ENCODE measurements around the gene ZNF697. TPM values are rescaled to one million over a fixed set of nuclear protein-coding genes. Genes with fewer than 3 reads are reported as not detected.
"Not testable (repeated sequence)": the region's sequence is repeated elsewhere in the genome, so short reads cannot be mapped to it uniquely, and the experiment has no call there.

Gene ZNF697
- total RNA-seq, result 8.8 TPM
- long read RNA-seq, result 0 reads

- ATAC-seq (peak; percentile 97), DNase-seq (ENCODE audit: missing footprints) (peak; percentile 98)
- intact Hi-C loops (cut with DNase I), result loop anchor here (1.0 to 5.0 kb wide), 2 partner anchors 17 to 36 kb away; no protein-coding TSS in a partner anchor
These were observed at the start of gene ZNF697 for GRCh38 chr1:119647734-119648619. Gene ZNF697 (minus strand): TSS chr1:119648266. CDS start chr1:119626100, 22,166 bp downstream.

GRCh38 chr1:119697598-119697997, 49.5 kb upstream of the ZNF697 start:
- no peak for ATAC-seq
- intact Hi-C loops (cut with DNase I), result no loop called here
- no peak for DNase-seq (ENCODE audit: missing footprints)

GRCh38 chr1:119696863-119697262, 48.8 kb upstream of the ZNF697 start:
- ATAC-seq; intact Hi-C loops (cut with DNase I): not testable (repeated sequence)

GRCh38 chr1:119689511-119689910, 41.4 kb upstream of the ZNF697 start:
- DNase-seq (ENCODE audit: missing footprints) (no peak), ATAC-seq (no peak)
- intact Hi-C loops (cut with DNase I), result no loop called here

More at GRCh38 chr1:119696863-119697262, 48.8 kb upstream of the ZNF697 start:
- not testable (repeated sequence) for DNase-seq (ENCODE audit: missing footprints)

GRCh38 chr1:119688810-119689209, 40.7 kb upstream of the ZNF697 start:
- no peak for ATAC-seq
- DNase-seq (ENCODE audit: missing footprints), result no peak
- intact Hi-C loops (cut with DNase I), result no loop called here

- no peak for ATAC-seq
- DNase-seq (ENCODE audit: missing footprints), result no peak
- intact Hi-C loops (cut with DNase I), result no loop called here
These were observed 39.5 kb upstream of the ZNF697 start for GRCh38 chr1:119687434-119688079.

- ATAC-seq (no peak), DNase-seq (ENCODE audit: missing footprints) (no peak)
- intact Hi-C loops (cut with DNase I), result no loop called here
These were observed 38.6 kb upstream of the ZNF697 start for GRCh38 chr1:119686661-119687060.

- intact Hi-C loops (cut with DNase I), result no loop called here
- ATAC-seq, result no peak
- DNase-seq (ENCODE audit: missing footprints), result no peak
These were observed 35.8 kb upstream of the ZNF697 start for GRCh38 chr1:119683893-119684292.

GRCh38 chr1:119682141-119682540, 34.1 kb upstream of the ZNF697 start:
- intact Hi-C loops (cut with DNase I), result no loop called here
- DNase-seq (ENCODE audit: missing footprints) (no peak), ATAC-seq (no peak)

- intact Hi-C loops (cut with DNase I), result no loop called here
- DNase-seq (ENCODE audit: missing footprints), result no peak
- ATAC-seq, result no peak
These were observed 33.5 kb upstream of the ZNF697 start for GRCh38 chr1:119681560-119681959.

GRCh38 chr1:119680723-119681122, 32.7 kb upstream of the ZNF697 start:
- ATAC-seq (no peak), DNase-seq (ENCODE audit: missing footprints) (no peak)
- intact Hi-C loops (cut with DNase I), result no loop called here

GRCh38 chr1:119680193-119680592, 32.1 kb upstream of the ZNF697 start:
- intact Hi-C loops (cut with DNase I), result no loop called here
- ATAC-seq, result no peak
- DNase-seq (ENCODE audit: missing footprints), result no peak

- ATAC-seq (no peak), DNase-seq (ENCODE audit: missing footprints) (no peak)
- intact Hi-C loops (cut with DNase I), result loop anchor here (5.0 kb wide), 1 partner anchor 67 kb away; no protein-coding TSS in a partner anchor
These were observed 31.2 kb upstream of the ZNF697 start for GRCh38 chr1:119679223-119679622.

GRCh38 chr1:119676571-119677206, 28.6 kb upstream of the ZNF697 start:
- no peak for DNase-seq (ENCODE audit: missing footprints)
- intact Hi-C loops (cut with DNase I), result loop anchor here (5.0 kb wide), 1 partner anchor 64 kb away; no protein-coding TSS in a partner anchor
- ATAC-seq, result peak; percentile 88

GRCh38 chr1:119675349-119676345, 27.6 kb upstream of the ZNF697 start:
- intact Hi-C loops (cut with DNase I), result loop anchor here (5.0 kb wide), 1 partner anchor 63 kb away; no protein-coding TSS in a partner anchor

GRCh38 chr1:119674835-119675289, 26.8 kb upstream of the ZNF697 start:
- intact Hi-C loops (cut with DNase I), result loop anchor here (5.0 kb wide), 1 partner anchor 63 kb away; no protein-coding TSS in a partner anchor
- DNase-seq (ENCODE audit: missing footprints), result no peak
- no peak for ATAC-seq

More at GRCh38 chr1:119675349-119676345, 27.6 kb upstream of the ZNF697 start:
- ATAC-seq, result peak; percentile 56
- no peak for DNase-seq (ENCODE audit: missing footprints)

- intact Hi-C loops (cut with DNase I), result no loop called here
- DNase-seq (ENCODE audit: missing footprints), result no peak
- no peak for ATAC-seq
These were observed 26.1 kb upstream of the ZNF697 start for GRCh38 chr1:119674111-119674526.

Data from Right ventricle myocardium inferior (tissue), 1 donor.